HepG2 (cell line): ENCODE measurements around the gene IFI35. TPM values are rescaled to one million over a fixed set of nuclear protein-coding genes. Genes with fewer than 3 reads are reported as not detected.

ENCODE experiments used
- DDIT3 ChIP-seq: sonication (generic); formaldehyde crosslinking; IDR thresholded peaks from 2 replicates; pipeline ENCODE4 v1.4.0; 2020; ENCODE audit warnings: mild to moderate bottlenecking, missing genetic modification reagents
- DR1 ChIP-seq: sonication (generic); formaldehyde crosslinking; IDR thresholded peaks from 2 replicates; pipeline ENCODE4 v1.8.0; 2021; ENCODE audit warnings: mild to moderate bottlenecking, missing genetic modification reagents, inconsistent platforms
- ETS1 ChIP-seq: sonication (generic); formaldehyde crosslinking; IDR thresholded peaks from 2 replicates; pipeline ENCODE4 v1.4.0; 2020; ENCODE audit warnings: missing genetic modification reagents
- FOXA3 ChIP-seq: IDR thresholded peaks from 2 replicates; pipeline ENCODE4 v1.6.1; 2016; ENCODE audit warnings: missing genetic modification reagents, missing compliant biosample characterization
- GATAD1 ChIP-seq: IDR thresholded peaks from 2 replicates; pipeline ENCODE4 v1.6.1; 2016; ENCODE audit warnings: missing genetic modification reagents, missing compliant biosample characterization
- KDM4B ChIP-seq: sonication (generic); formaldehyde crosslinking; IDR thresholded peaks from 2 replicates; pipeline ENCODE4 v1.4.0; 2020; ENCODE audit warnings: missing genetic modification reagents
- KDM5B ChIP-seq: sonication (generic); formaldehyde crosslinking; IDR thresholded peaks from 2 replicates; pipeline ENCODE4 v1.4.0; 2020; ENCODE audit warnings: missing genetic modification reagents, mild to moderate bottlenecking, borderline replicate concordance
- NFYC ChIP-seq: IDR thresholded peaks from 2 replicates; pipeline ENCODE4 v1.6.1; 2016; ENCODE audit warnings: missing genetic modification reagents, missing compliant biosample characterization
- NR1H2 ChIP-seq: sonication (generic); formaldehyde crosslinking; IDR thresholded peaks from 2 replicates; pipeline ENCODE4 v1.8.1; 2022; ENCODE audit warnings: low read depth, missing genetic modification reagents, borderline replicate concordance
- PTBP1 ChIP-seq: fragments of 200-400 bp; formaldehyde crosslinking; IDR thresholded peaks from 2 replicates; pipeline ENCODE4 v1.6.1; 2018; ENCODE audit warnings: low read length, low read depth; ENCODE audit not compliant: poor library complexity, severe bottlenecking
- RXRB ChIP-seq: IDR thresholded peaks from 2 replicates; pipeline ENCODE4 v1.6.1; 2016; ENCODE audit warnings: borderline replicate concordance, missing genetic modification reagents, missing compliant biosample characterization
- SIN3A ChIP-seq: IDR thresholded peaks from 2 replicates; pipeline ENCODE4 v1.6.1; 2011; ENCODE audit warnings: low read depth, mild to moderate bottlenecking, control low read depth, low read length, borderline replicate concordance
- SKI ChIP-seq: fragments of 450-650 bp; IDR thresholded peaks from one replicate; pipeline ENCODE4 v1.6.1; 2018; ENCODE audit warnings: mild to moderate bottlenecking; ENCODE audit not compliant: partially characterized antibody
- TSC22D2 ChIP-seq: sonication (generic); formaldehyde crosslinking; IDR thresholded peaks from 2 replicates; pipeline ENCODE4 v1.5.1; 2020; ENCODE audit warnings: missing genetic modification reagents, mild to moderate bottlenecking, borderline replicate concordance
- ZBTB1 ChIP-seq: sonication (generic); formaldehyde crosslinking; IDR thresholded peaks from 2 replicates; pipeline ENCODE4 v1.4.0; 2020; ENCODE audit warnings: missing genetic modification reagents, borderline replicate concordance
- ZBTB3 ChIP-seq: sonication (generic); formaldehyde crosslinking; IDR thresholded peaks from 2 replicates; pipeline ENCODE4 v1.4.0; 2020; ENCODE audit warnings: low read depth, mild to moderate bottlenecking, moderate library complexity, missing genetic modification reagents, borderline replicate concordance
- ZNF296 ChIP-seq: sonication (generic); formaldehyde crosslinking; conservative IDR thresholded peaks from 2 replicates; pipeline ENCODE4 v1.5.0; 2020; ENCODE audit warnings: mild to moderate bottlenecking, missing genetic modification reagents
- ZNF30 ChIP-seq: sonication (generic); formaldehyde crosslinking; IDR thresholded peaks from 2 replicates; pipeline ENCODE4 v1.5.0; 2020; ENCODE audit warnings: mild to moderate bottlenecking, missing genetic modification reagents
- ZNF335 ChIP-seq: sonication (generic); formaldehyde crosslinking; IDR thresholded peaks from 2 replicates; pipeline ENCODE4 v1.4.0; 2020; ENCODE audit warnings: missing genetic modification reagents
- ZNF350 ChIP-seq: sonication (generic); formaldehyde crosslinking; IDR thresholded peaks from 2 replicates; pipeline ENCODE4 v1.4.0; 2020; ENCODE audit warnings: mild to moderate bottlenecking, low read depth, missing genetic modification reagents, borderline replicate concordance
- ZNF501 ChIP-seq: sonication (generic); formaldehyde crosslinking; IDR thresholded peaks from 2 replicates; pipeline ENCODE4 v1.5.1; 2020; ENCODE audit warnings: mild to moderate bottlenecking, moderate library complexity, missing genetic modification reagents
- ZNF574 ChIP-seq: sonication (generic); formaldehyde crosslinking; IDR thresholded peaks from 2 replicates; pipeline ENCODE4 v1.4.0; 2020; ENCODE audit warnings: missing genetic modification reagents
- ZNF629 ChIP-seq: sonication (generic); formaldehyde crosslinking; conservative IDR thresholded peaks from 2 replicates; pipeline ENCODE4 v1.5.0; 2020; ENCODE audit warnings: missing genetic modification reagents
- ZNF792 ChIP-seq: IDR thresholded peaks from 2 replicates; pipeline ENCODE4 v1.6.1; 2016
- ZNF816 ChIP-seq: sonication (generic); formaldehyde crosslinking; IDR thresholded peaks from 2 replicates; pipeline ENCODE4 v1.8.0; 2022; ENCODE audit warnings: missing genetic modification reagents, mild to moderate bottlenecking, borderline replicate concordance
- ZSCAN12 ChIP-seq: sonication (generic); formaldehyde crosslinking; IDR thresholded peaks from 2 replicates; pipeline ENCODE4 v1.9.0; 2021; ENCODE audit warnings: mild to moderate bottlenecking, missing genetic modification reagents
- polyA plus RNA-seq, 8 experiments: library from polyadenylated mRNA; depleted of rRNA in 3 of 8; stranded (reverse) in 7 of 8; unstranded in 1 of 8; fragments of >200 nt; fragmentation: Illumina TruSeq in 4 of 8; extraction: Trizol in 4 of 8; gene quantifications; 2 replicates each; pipeline versions ENCODE4 v1.2.1 to v1.2.3, GENCODE V29; 2011 to 2016; ENCODE audit warnings: low read depth in 4 of 8, missing spikeins in 1 of 8, mixed read lengths in 1 of 8; ENCODE audit not compliant: insufficient read depth in 1 of 8
- total RNA-seq, 5 experiments: library from RNA; depleted of rRNA; stranded (reverse); fragments of >200 nt; fragmentation: Illumina TruSeq; extraction: Trizol; gene quantifications; 2 replicates each; pipeline ENCODE4 v1.2.3, GENCODE V29; 2016; ENCODE audit warnings: low read depth in 1 of 5

Gene IFI35
- total and polyA plus RNA-seq, 2 of the 13 experiments (the other 11 are each of a cell fraction or from before 2014, with no cell fraction given): 28.9 to 38.1 TPM

DNA sequence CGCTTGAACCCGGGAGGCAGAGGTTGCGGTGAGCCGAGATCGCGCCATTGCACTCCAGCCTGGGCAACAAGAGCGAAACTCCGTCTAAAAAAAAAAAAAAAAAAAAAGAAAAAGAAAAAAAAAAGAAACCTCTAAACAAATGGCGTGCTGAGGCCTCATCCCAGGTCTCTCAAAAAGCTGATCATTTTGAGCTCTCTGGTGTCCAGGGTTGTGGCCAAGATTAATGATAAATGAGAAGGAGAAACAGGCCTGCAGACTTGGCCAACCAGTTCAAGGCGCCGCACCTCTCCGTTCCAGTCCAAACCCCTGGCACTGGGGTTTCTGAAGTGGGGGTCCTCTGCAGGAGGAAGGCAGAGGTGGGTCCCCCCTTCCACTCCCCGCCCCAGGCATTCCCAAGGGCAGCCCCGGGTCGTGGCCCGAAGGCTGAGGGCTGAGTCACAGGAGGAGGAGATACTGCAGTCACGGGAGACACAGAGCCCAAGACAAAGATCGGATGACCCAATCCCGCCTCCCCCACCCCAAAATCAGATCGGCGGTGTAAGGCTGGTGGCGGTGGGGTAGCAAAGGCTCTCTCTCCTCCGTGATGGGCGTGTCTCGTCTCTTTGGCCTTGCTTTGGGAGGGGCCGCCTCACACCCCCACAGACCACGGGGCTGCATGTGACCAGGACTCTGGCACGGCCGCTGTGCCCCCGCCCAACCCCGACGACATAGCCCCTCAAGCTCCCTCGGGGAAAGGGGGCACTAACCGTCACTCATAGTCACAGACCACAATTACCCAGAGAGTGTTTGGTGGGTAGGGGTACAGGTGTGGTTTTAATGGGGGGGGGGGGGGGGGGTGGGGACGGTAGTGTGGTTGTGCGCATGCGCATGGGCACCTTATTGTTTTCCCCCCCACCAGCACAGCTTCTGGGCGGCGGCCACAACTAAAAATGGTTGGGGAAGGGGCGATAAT lies 14.5 kb downstream of the IFI35 start (continued):
- TF ChIP-seq ZNF574 (CRISPR knock-in tag): 0 out of 2 replicates have a peak, but pooled peaks have one; percentile 5
- 0 out of 2 replicates have a peak, but pooled peaks have one; percentile 26 for TF ChIP-seq RXRB (CRISPR knock-in tag)
- TF ChIP-seq ZNF792 (CRISPR knock-in tag): 0 out of 2 replicates have a peak, but pooled peaks have one; percentile 19
- TF ChIP-seq ZNF30 (CRISPR knock-in tag): peak; percentile 85; the same call in 1 of the 2 replicates
- 0 out of 2 replicates have a peak, but pooled peaks have one; percentile 23 for TF ChIP-seq TSC22D2 (CRISPR knock-in tag)
- no peak for TF ChIP-seq ZNF816 (CRISPR knock-in tag)
- TF ChIP-seq NR1H2 (CRISPR knock-in tag): no peak
- no peak for TF ChIP-seq ZSCAN12 (CRISPR knock-in tag)
- TF ChIP-seq SIN3A: no peak
- TF ChIP-seq ZNF629 (CRISPR knock-in tag): no peak
- TF ChIP-seq ZBTB3: no peak
- 0 out of 2 replicates have a peak, but pooled peaks have one; percentile 9 for TF ChIP-seq DR1 (CRISPR knock-in tag)
- no peak for TF ChIP-seq ZNF501
- no peak for TF ChIP-seq DDIT3
- peak; percentile 22 for TF ChIP-seq GATAD1 (CRISPR knock-in tag)
- TF ChIP-seq KDM4B (CRISPR knock-in tag): 0 out of 2 replicates have a peak, but pooled peaks have one; percentile 19
- TF ChIP-seq ETS1: no peak; the same call in 1 of the 2 replicates
- TF ChIP-seq ZNF335 (CRISPR knock-in tag): peak; percentile 97
- TF ChIP-seq ZBTB1 (CRISPR knock-in tag): no peak
- TF ChIP-seq NFYC (CRISPR knock-in tag): no peak
- peak; percentile 73; the same call in 1 of the 2 replicates for TF ChIP-seq ZNF350 (CRISPR knock-in tag)
- peak; percentile 37; the same call in 1 of the 2 replicates for TF ChIP-seq KDM5B
- peak; percentile 31 for TF ChIP-seq PTBP1
- TF ChIP-seq FOXA3 (CRISPR knock-in tag): peak; percentile 24; the same call in 1 of the 2 replicates
- TF ChIP-seq SKI: peak; percentile 12
- TF ChIP-seq ZNF296 (CRISPR knock-in tag): 0 out of 2 replicates have a peak, but pooled peaks have one; percentile 28
